GM20000 (cell line): Measurements from ENCODE around the gene KIRREL3.

Source experiments
- DNase-seq: peaks from one replicate; pipeline ENCODE4 v3.0.0; 2012; ENCODE audit warnings: low spot score
- CTCF ChIP-seq: IDR thresholded peaks from 2 replicates; pipeline ENCODE4 v1.5.1; 2012; ENCODE audit warnings: mild to moderate bottlenecking, control low read depth; ENCODE audit errors: extremely low read depth, missing control alignments

The KIRREL3 gene

DNA sequence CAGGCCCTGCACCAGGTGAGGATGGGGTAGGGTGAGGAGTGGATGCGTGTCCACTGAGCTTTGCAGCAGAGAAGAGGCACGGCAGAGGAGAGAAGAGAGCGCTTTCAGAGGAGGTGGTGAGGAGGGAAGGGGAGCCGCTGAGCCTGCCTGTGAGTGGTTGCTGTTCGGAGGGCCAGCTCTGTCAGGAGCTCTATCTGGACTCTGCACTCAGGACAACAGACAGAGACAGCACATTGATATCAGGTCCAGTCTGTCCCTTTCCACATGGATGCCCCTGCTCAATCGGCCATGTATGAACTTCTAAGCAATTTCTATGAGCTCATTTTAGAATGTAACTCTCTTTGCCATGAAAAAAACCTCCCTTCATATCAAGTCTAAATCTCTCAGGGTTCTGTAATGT lies 158.6 kb downstream of the KIRREL3 start:
- DNase-seq: no peak

GRCh38 chr11:126840975-126841374 lies 159.6 kb downstream of the KIRREL3 start:
- no peak for TF ChIP-seq CTCF
- no peak for DNase-seq

More for the DNA sequence above, 158.6 kb downstream of the KIRREL3 start:
- TF ChIP-seq CTCF: no peak

- DNase-seq: no peak
- no peak for TF ChIP-seq CTCF
Observed at GRCh38 chr11:126840201-126840886, 160.2 kb downstream of the KIRREL3 start.

GRCh38 chr11:126839496-126839895 lies 161.1 kb downstream of the KIRREL3 start:
- no peak for DNase-seq

GRCh38 chr11:126838779-126839178 lies 161.8 kb downstream of the KIRREL3 start:
- DNase-seq: no peak
- no peak for TF ChIP-seq CTCF

More at GRCh38 chr11:126839496-126839895, 161.1 kb downstream of the KIRREL3 start:
- TF ChIP-seq CTCF: no peak

- no peak for TF ChIP-seq CTCF
- DNase-seq: no peak
Observed at GRCh38 chr11:126837581-126837980, 163.0 kb downstream of the KIRREL3 start.

- no peak for DNase-seq
- no peak for TF ChIP-seq CTCF
Observed at GRCh38 chr11:126834573-126834972, 166.0 kb downstream of the KIRREL3 start.
